Tibial nerve (tissue), 3 donors: ENCODE measurements around the gene KCNE3.

ENCODE experiments used
- POLR2A ChIP-seq, 2 donors: fragments of 450-650 bp; IDR thresholded peaks; one replicate each; pipeline ENCODE4 v1.6.1; 2017; ENCODE audit warnings: antibody characterized with exemption in 2 of 2, mild to moderate bottlenecking in 2 of 2, moderate library complexity in 2 of 2
- TF ChIP-seq, protein P1 (sequence below), 5 experiments: fragments of 200-600 bp in 3 of 5; fragments of 450-650 bp in 2 of 5; sonication (generic) in 3 of 5; IDR thresholded peaks; one replicate each; pipeline ENCODE4 v1.5.1; 2016 to 2019; ENCODE audit warnings: antibody characterized with exemption in 5 of 5, mild to moderate bottlenecking in 3 of 5, moderate library complexity in 2 of 5

- TF ChIP-seq, protein P1, sequence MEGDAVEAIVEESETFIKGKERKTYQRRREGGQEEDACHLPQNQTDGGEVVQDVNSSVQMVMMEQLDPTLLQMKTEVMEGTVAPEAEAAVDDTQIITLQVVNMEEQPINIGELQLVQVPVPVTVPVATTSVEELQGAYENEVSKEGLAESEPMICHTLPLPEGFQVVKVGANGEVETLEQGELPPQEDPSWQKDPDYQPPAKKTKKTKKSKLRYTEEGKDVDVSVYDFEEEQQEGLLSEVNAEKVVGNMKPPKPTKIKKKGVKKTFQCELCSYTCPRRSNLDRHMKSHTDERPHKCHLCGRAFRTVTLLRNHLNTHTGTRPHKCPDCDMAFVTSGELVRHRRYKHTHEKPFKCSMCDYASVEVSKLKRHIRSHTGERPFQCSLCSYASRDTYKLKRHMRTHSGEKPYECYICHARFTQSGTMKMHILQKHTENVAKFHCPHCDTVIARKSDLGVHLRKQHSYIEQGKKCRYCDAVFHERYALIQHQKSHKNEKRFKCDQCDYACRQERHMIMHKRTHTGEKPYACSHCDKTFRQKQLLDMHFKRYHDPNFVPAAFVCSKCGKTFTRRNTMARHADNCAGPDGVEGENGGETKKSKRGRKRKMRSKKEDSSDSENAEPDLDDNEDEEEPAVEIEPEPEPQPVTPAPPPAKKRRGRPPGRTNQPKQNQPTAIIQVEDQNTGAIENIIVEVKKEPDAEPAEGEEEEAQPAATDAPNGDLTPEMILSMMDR (IDR thresholded peaks at IDR 0.05) = no peak
- TF ChIP-seq POLR2A (IDR thresholded peaks at IDR 0.05) = no peak
Observed at GRCh38 chr11:74457356-74457755, 10.0 kb downstream of the KCNE3 start.
